Measurements from ENCODE around the gene CEACAM16.

DNA sequence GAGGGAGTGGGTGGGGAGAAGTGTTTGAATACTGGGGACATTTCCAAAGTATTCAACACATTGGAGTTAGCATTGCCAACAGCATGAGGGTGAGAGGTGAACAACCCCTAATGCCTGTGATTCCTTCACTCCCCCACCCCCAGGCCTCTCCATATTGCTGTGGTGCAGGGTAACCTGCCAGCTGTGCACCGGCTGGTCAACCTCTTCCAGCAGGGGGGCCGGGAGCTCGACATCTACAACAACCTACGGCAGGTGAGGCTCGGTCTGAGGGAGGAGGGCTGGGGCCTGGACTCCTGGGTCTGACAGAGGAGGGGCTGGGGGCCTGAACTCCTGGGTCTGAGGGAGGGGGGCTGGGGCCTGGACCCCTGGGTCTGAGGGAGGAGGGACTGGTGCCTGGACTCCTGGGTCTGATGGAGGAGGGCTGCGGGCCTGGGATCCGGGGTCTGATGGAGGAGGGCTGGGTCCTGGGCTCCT lies 57.2 kb downstream of the CEACAM16 start:
- TF ChIP-seq POLR2AphosphoS5 (IDR thresholded peaks at IDR 0.05; ENCODE audit: borderline replicate concordance, low read depth, low read length): no peak
- TF ChIP-seq FOXP2 (optimal IDR thresholded peaks at IDR 0.05; ENCODE audit: control extremely low read depth, extremely low read length, insufficient read depth): no peak

Measured in SK-N-MC (cell line).